Fibroblast of villous mesenchyme (primary cell): Measurements from ENCODE around the gene HSPA1B. TPM values are rescaled to one million over a fixed set of nuclear protein-coding genes. Genes with fewer than 3 reads are reported as not detected.
A peak's percentile ranks its signal among the peaks of the same experiment; 100 is the strongest.
"Not testable (repeated sequence)": the region's sequence is repeated elsewhere in the genome, so short reads cannot be mapped to it uniquely, and the experiment has no call there.

Experiments
- DNase-seq: peaks from one replicate; pipeline ENCODE4 v3.0.0-alpha.2; 2010; ENCODE audit warnings: low read depth
- H3K4me3 ChIP-seq: 2 replicates; pipeline ENCODE4 v1.5.1; 2011; ENCODE audit warnings: low read depth, mild to moderate bottlenecking, low read length
- CTCF ChIP-seq: IDR thresholded peaks from 2 replicates; pipeline ENCODE4 v1.5.1; 2012; ENCODE audit warnings: low read depth, mild to moderate bottlenecking, low read length; ENCODE audit not compliant: insufficient read depth
- total RNA-seq: library from RNA; depleted of rRNA; stranded (reverse); fragments of >200 nt; gene quantifications from 2 replicates; pipeline ENCODE4 v1.2.3, GENCODE V29; 2012

The HSPA1B gene
- total RNA-seq, 1 donor, result 148 TPM

GRCh38 chr6:31792761-31793171, 34.8 kb upstream of the HSPA1B start:
- no peak overlapping the region for H3K4me3 ChIP-seq
- no peak for TF ChIP-seq CTCF
- DNase-seq, result peak; percentile 13

- peak overlapping the region; percentile 94 for H3K4me3 ChIP-seq
- DNase-seq, result not testable (repeated sequence)
Measured at GRCh38 chr6:31793927-31794245, 33.7 kb upstream of the HSPA1B start.

- peak; percentile 61 for DNase-seq
- H3K4me3 ChIP-seq, result peak overlapping the region; percentile 94
- no peak for TF ChIP-seq CTCF
Measured at GRCh38 chr6:31794294-31794865, 33.2 kb upstream of the HSPA1B start.

GRCh38 chr6:31794866-31795615, 32.5 kb upstream of the HSPA1B start:
- TF ChIP-seq CTCF, result no peak
- H3K4me3 ChIP-seq, result peak overlapping the region; percentile 94
- no peak for DNase-seq

- peak; percentile 92 for DNase-seq
- peak within 1 kb of the TSS; percentile 94 for H3K4me3 ChIP-seq
- peak; percentile 75 for TF ChIP-seq CTCF
Measured at GRCh38 chr6:31795616-31796298, 31.8 kb upstream of the HSPA1B start, which contains the start of gene VARS1. VARS1 (minus strand) TSS chr6:31795752; CDS start chr6:31795217, 535 bp downstream.

- H3K4me3 ChIP-seq, result no peak overlapping the region
- no peak for TF ChIP-seq CTCF
- DNase-seq, result no peak
Measured at GRCh38 chr6:31796993-31797385, 30.5 kb upstream of the HSPA1B start.

GRCh38 chr6:31797588-31797987, 29.9 kb upstream of the HSPA1B start:
- DNase-seq, result no peak
- H3K4me3 ChIP-seq, result no peak overlapping the region
- TF ChIP-seq CTCF, result no peak
